ENCODE measurements around the gene FRMD5.

FRMD5 gene

DNA sequence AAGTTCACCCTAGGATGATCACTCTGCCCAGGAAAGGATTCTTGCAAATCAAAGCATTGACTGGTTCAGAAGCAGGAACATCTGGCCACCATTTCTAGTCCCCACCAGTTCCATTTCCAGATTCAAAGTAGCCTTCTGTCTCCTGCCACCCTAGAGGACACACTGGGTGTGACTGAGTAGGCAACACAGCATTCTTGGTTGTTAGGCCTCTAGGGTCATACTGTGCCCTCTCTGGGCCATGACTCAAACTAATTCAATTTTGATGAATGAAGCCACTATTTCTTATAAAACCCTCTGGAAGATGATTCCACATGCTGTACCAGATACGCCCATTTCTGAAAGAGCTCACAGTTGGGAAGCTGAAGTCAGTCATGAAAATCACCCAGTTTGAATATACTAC is 298.5 kb downstream of the FRMD5 start:
- TF ChIP-seq, protein P1, sequence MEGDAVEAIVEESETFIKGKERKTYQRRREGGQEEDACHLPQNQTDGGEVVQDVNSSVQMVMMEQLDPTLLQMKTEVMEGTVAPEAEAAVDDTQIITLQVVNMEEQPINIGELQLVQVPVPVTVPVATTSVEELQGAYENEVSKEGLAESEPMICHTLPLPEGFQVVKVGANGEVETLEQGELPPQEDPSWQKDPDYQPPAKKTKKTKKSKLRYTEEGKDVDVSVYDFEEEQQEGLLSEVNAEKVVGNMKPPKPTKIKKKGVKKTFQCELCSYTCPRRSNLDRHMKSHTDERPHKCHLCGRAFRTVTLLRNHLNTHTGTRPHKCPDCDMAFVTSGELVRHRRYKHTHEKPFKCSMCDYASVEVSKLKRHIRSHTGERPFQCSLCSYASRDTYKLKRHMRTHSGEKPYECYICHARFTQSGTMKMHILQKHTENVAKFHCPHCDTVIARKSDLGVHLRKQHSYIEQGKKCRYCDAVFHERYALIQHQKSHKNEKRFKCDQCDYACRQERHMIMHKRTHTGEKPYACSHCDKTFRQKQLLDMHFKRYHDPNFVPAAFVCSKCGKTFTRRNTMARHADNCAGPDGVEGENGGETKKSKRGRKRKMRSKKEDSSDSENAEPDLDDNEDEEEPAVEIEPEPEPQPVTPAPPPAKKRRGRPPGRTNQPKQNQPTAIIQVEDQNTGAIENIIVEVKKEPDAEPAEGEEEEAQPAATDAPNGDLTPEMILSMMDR (IDR thresholded peaks at IDR 0.05), result no peak

DNA sequence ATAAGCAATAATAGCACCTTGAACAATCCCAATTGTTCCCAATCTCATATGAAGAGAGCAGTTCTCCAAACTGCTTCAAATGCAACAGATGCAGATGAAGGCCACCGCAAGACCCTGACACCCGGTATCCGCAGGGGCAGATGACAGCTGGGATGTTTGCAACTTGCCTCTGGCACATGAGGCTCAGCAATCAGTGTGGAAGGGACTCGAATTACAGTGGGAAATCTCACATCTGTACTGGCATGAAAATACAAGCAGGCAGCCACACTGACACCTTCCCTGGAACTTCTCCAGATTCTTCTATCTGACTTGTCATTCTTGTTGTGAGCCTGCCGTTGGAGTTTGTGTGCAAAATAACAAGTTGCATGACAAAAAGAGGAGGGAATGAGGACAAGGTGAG is 299.5 kb downstream of the FRMD5 start:
- TF ChIP-seq, protein P1 (IDR thresholded peaks at IDR 0.05), result no peak

DNA sequence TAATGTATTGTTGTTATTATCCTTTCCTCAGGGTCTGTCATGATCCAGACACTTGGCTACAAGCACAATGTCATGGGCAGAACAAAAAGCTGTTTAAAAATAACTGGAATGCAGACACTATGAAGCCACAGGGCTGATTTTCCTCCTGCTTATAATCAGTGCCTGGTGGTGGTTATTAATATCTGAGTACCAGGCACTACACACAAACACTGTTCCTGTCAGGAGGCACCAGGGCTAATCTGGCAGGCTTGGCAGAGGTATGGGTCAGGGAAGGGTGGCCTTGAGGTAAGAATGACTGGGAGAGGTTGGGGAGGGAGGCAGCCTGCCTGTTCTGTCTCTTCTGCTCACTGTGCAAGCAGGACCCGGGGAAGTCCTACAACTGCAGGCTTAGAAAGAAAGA is 301.1 kb downstream of the FRMD5 start:
- TF ChIP-seq, protein P1 (IDR thresholded peaks at IDR 0.05), result no peak

DNA sequence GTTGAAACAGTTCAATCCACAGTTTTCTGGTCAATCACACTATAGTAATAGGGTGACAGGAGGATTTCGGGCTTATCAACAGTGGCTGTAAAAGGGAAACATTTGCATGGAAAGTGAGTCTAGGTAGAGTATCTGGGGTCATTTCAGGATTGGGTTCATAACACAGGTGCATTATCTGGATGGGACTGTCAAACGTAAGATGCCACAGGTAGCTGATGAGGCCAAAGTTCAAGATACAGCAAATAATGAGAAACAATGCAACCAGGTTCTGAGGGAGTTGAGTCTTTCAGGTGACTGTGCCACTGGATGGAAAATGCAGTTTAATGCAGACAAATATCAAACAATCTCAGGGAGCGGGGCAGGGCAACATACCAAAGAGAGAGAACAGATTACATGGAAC is 306.0 kb downstream of the FRMD5 start:
- TF ChIP-seq, protein P1 (IDR thresholded peaks at IDR 0.05), result no peak

DNA sequence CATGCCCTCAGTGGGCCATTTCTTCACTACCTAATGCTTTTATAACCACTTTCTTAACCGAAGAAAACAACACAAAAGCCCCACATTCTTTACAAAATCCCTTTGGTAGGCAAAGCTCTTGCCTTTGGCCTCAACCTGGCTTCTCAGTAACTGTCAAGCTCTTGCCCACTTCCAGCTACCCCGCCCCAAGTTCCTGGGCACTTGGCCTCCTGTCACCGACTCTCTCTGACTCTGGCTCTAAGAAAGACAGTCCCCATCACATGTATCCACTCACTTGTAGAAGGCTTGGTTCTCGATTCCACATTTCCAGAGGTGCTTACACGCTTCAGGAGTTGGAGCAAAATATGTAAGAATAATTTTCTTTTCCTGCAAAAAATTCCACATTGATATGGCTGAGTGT is 307.2 kb downstream of the FRMD5 start:
- TF ChIP-seq, protein P1 (IDR thresholded peaks at IDR 0.05), result no peak

DNA sequence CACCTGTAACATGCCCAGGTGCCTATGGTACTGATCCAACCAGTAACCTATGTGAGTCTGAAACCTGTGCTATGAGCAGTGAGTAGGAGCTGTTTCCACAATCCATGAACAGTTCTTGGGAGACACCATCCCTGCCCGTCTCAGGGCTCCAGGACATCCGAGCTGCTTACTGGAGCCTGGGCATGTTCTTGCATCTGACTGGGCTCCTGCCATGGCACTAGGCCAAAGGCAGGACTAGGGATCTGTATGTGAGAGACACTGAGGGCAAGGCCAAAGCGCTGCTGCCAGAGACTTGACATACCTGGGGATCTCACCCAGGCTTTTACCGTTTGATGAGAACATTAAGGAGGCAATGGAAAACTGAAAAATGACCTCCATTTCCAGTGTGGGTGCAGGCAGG is 308.5 kb downstream of the FRMD5 start:
- TF ChIP-seq, protein P1 (IDR thresholded peaks at IDR 0.05), result no peak

DNA sequence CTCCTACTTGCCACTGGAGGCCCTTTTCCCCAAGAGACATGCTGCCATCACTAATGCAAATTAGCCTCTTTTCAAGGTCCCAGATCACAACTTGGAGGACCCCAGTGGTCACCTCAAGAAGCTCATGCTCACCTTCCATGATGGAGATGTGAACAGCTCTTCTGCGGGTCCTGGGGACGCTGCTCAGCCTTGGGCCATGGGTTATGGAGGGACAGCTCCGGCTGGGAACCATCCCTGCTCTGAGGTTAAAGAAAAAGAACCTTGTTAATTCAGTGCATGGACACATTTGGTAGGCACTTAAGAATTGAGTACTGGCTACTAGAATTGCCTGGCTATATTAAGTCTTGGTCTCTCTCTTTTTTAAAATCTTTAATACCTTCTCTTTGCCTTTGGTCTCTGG is 311.5 kb downstream of the FRMD5 start:
- TF ChIP-seq, protein P1 (IDR thresholded peaks at IDR 0.05), result no peak

DNA sequence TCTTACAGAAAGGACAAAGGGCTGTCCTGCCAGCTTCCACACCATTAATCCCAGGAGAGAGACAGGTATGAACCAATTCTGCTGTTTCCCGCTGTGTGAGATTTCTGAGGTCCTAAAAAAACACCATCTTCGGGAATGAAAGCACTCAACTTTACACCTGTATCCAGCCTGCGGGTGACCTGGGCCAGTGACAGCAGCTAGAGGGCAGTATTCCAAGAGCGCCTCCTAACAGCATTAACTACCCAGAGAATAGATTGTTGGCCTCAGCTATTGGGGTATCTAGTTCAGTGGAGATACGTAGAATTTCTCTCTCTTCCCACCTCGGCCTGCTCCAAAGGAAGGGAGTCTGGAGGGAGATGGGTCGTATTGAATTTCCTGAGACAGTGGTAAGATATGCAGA is 313.1 kb downstream of the FRMD5 start:
- TF ChIP-seq, protein P1 (IDR thresholded peaks at IDR 0.05), result peak; percentile 65
